ENCODE measurements around the gene SMC6. TPM values are rescaled to one million over a fixed set of nuclear protein-coding genes. Genes with fewer than 3 reads are reported as not detected.
A peak's percentile ranks its signal among the peaks of the same experiment; 100 is the strongest.

Gene SMC6
- total RNA-seq, 4 donors from 2014 or later = 15.7 to 49.1 (median 36.2) TPM

DNA sequence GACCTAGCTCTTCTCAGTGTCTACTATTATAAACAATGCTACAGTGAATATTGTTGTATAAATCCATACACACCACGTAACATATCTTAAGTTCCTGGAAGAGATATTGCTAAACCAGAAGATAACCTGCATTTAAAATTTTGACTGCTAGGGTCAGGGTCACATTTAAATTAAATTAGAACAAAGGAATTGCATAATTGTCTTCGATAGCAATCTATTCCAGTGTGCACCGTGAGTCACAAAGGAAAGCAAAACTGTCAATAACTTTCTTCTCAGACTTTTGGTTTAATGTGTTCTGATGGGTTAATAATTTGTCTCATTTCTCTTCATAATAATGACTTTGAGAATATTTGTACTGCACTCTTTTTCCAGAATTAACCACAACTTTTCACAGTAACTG is 4.5 kb upstream of the SMC6 start:
- intact Hi-C loops (cut with DNase I; ENCODE audit: low total_unique reads) (no loop called here), in situ Hi-C loops (cut with MboI; ENCODE audit: low pct_ligation_motif_present in 1 of 4, low pct_unique_long_range_greater_than_20kb in 1 of 4, low sequenced_read_pairs in 3 of 4) (no loop called here)
- H3K4me3 ChIP-seq = no peak overlapping the region
- TF ChIP-seq POLR2A (IDR thresholded peaks at IDR 0.05) (no peak), EP300 (IDR thresholded peaks at IDR 0.05; ENCODE audit: low read depth) (no peak), POLR2AphosphoS5 (IDR thresholded peaks at IDR 0.05) (no peak)
- TF ChIP-seq, protein P1, sequence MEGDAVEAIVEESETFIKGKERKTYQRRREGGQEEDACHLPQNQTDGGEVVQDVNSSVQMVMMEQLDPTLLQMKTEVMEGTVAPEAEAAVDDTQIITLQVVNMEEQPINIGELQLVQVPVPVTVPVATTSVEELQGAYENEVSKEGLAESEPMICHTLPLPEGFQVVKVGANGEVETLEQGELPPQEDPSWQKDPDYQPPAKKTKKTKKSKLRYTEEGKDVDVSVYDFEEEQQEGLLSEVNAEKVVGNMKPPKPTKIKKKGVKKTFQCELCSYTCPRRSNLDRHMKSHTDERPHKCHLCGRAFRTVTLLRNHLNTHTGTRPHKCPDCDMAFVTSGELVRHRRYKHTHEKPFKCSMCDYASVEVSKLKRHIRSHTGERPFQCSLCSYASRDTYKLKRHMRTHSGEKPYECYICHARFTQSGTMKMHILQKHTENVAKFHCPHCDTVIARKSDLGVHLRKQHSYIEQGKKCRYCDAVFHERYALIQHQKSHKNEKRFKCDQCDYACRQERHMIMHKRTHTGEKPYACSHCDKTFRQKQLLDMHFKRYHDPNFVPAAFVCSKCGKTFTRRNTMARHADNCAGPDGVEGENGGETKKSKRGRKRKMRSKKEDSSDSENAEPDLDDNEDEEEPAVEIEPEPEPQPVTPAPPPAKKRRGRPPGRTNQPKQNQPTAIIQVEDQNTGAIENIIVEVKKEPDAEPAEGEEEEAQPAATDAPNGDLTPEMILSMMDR (IDR thresholded peaks at IDR 0.05) = no peak
- no peaks in the 10 kb centered on the region for H3K27me3 ChIP-seq
- H3K27ac ChIP-seq = peak overlapping the region in 2 of 4 donors; percentile 16 to 29
- H3K9me3 ChIP-seq = no peaks in the 10 kb centered on the region
- H3K36me3 ChIP-seq = no peaks in the 10 kb centered on the region
- WGBS, 2 donors (ENCODE audit: low coverage in 1 of 2) = 71 to 76% methylated on average over 3 of the region's 3 CpGs
- no peak for DNase-seq
- peaks cover 5 to 36% (median 14%) of the 10 kb centered on the region in 4 donors for H3K4me1 ChIP-seq

DNA sequence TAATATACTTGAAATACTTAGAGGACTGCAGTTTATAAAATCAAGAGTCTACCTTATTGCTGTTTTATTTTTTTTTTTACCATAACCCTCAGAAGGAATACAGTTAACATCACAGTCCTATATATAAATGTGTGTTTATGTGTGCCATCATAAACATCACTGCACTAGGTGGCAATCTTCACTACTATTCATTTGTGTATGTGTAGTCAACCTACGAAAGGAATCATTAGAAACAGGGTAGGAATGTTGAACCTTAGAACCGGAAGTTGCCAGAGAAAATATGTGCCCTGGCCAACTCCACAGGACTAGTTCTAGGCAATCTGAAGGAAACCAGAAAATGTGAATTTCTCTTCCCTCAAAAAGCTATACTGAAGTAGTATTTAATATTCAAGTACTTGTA is 3.7 kb upstream of the SMC6 start:
- H3K4me3 ChIP-seq = no peak overlapping the region
- no peaks in the 10 kb centered on the region for H3K9me3 ChIP-seq
- in situ Hi-C loops (cut with MboI; ENCODE audit: low pct_ligation_motif_present in 1 of 4, low pct_unique_long_range_greater_than_20kb in 1 of 4, low sequenced_read_pairs in 3 of 4) = no loop called here
- peaks cover 5 to 42% (median 20%) of the 10 kb centered on the region in 4 donors for H3K4me1 ChIP-seq
- 47 to 53% methylated on average over 2 of the region's 2 CpGs for WGBS, 2 donors (ENCODE audit: low coverage in 1 of 2)
- H3K27ac ChIP-seq = peak overlapping the region in 3 of 4 donors; percentile 8 to 30 (median 29)
- no peaks in the 10 kb centered on the region for H3K27me3 ChIP-seq
- peak; percentile 29 for DNase-seq
- no peak for TF ChIP-seq EP300 (IDR thresholded peaks at IDR 0.05; ENCODE audit: low read depth)
- peak in 1 of 3 donors; percentile 27 for TF ChIP-seq POLR2AphosphoS5 (IDR thresholded peaks at IDR 0.05)
- TF ChIP-seq, protein P1 (IDR thresholded peaks at IDR 0.05) = peak in 1 of 5 experiments; percentile 18
- no peak for TF ChIP-seq POLR2A (IDR thresholded peaks at IDR 0.05)
- no peaks in the 10 kb centered on the region for H3K36me3 ChIP-seq
- intact Hi-C loops (cut with DNase I; ENCODE audit: low total_unique reads) = no loop called here

GRCh38 chr2:17756668-17757067 is 3.1 kb upstream of the SMC6 start:
- Histone ChIP-seq H3K27me3 (no peaks in the 10 kb centered on the region), H3K4me3 (no peak overlapping the region), H3K36me3 (no peaks in the 10 kb centered on the region), H3K9me3 (no peaks in the 10 kb centered on the region), H3K27ac (peak overlapping the region in 2 of 4 donors; percentile 29 to 30), H3K4me1 (peaks cover 5 to 48% (median 22%) of the 10 kb centered on the region in 4 donors)
- intact Hi-C loops (cut with DNase I; ENCODE audit: low total_unique reads) (no loop called here), in situ Hi-C loops (cut with MboI; ENCODE audit: low pct_ligation_motif_present in 1 of 4, low pct_unique_long_range_greater_than_20kb in 1 of 4, low sequenced_read_pairs in 3 of 4) (no loop called here)
- no peak for DNase-seq
- TF ChIP-seq POLR2A (IDR thresholded peaks at IDR 0.05) (no peak), POLR2AphosphoS5 (IDR thresholded peaks at IDR 0.05) (no peak), EP300 (IDR thresholded peaks at IDR 0.05; ENCODE audit: low read depth) (no peak)
- TF ChIP-seq, protein P1 (IDR thresholded peaks at IDR 0.05) = no peak
- 63 to 70% methylated on average over 6 of the region's 6 CpGs for WGBS, 2 donors (ENCODE audit: low coverage in 1 of 2)

DNA sequence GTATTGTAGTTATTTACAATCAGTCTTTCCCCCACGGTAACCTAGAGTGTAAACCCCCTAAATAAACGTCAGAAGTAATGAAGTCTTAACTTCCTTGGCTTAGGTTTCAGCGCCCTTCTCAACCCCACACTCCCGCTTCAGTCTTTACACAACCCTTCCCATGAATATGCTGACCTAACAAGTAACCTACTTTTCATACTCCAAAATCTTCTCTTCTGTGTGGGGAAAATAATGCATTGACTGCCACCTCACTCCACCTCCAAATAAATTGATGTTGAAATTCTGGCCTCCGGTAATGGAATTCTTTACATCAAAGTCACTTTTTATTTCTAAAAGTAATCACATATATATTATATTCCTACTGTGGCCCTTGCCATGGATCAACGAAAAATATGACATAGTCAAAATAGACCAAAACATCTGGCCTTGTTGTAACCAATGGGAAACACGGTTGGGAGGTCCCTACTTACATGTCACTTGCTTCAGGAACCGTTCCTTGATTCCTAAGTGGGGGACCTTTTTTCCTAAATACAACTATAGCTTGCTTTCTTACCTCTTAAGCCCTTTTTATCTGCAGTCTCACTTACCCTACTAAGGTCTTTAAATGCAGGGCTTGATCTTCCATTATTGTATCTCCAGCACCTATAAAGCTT is 1.3 kb upstream of the SMC6 start:
- Histone ChIP-seq H3K27me3 (no peaks in the 10 kb centered on the region), H3K36me3 (no peaks in the 10 kb centered on the region), H3K4me3 (peak overlapping the region in 3 of 4 donors; percentile 82 to 92 (median 85)), H3K27ac (peak overlapping the region; percentile 95 to 97 (median 96)), H3K4me1 (peaks cover 5 to 50% (median 22%) of the 10 kb centered on the region in 4 donors), H3K9me3 (no peaks in the 10 kb centered on the region)
- in situ Hi-C loops (cut with MboI; ENCODE audit: low pct_ligation_motif_present in 1 of 4, low pct_unique_long_range_greater_than_20kb in 1 of 4, low sequenced_read_pairs in 3 of 4) (no loop called here), intact Hi-C loops (cut with DNase I; ENCODE audit: low total_unique reads) (no loop called here)
- 10 to 14% methylated on average over 8 of the region's 8 CpGs for WGBS, 2 donors (ENCODE audit: low coverage in 1 of 2)
- no peak for DNase-seq
- no peak for TF ChIP-seq EP300 (IDR thresholded peaks at IDR 0.05; ENCODE audit: low read depth)
- no peak for TF ChIP-seq POLR2A (IDR thresholded peaks at IDR 0.05)
- TF ChIP-seq, protein P1 (IDR thresholded peaks at IDR 0.05) = no peak
- TF ChIP-seq POLR2AphosphoS5 (IDR thresholded peaks at IDR 0.05) = no peak

All from transverse colon (tissue), 4 donors.